Measurements from ENCODE around the gene SIRPB1.

- TF ChIP-seq CTCF (conservative IDR thresholded peaks at IDR 0.05; ENCODE audit: low read depth, low read length), result no peak
- no peak for TF ChIP-seq EZH2phosphoT487 (IDR thresholded peaks at IDR 0.05; ENCODE audit: borderline replicate concordance, low read length)
- no peak for TF ChIP-seq EZH2 (IDR thresholded peaks at IDR 0.05; ENCODE audit: low read length, unreplicated experiment)
These were observed 17.9 kb upstream of the SIRPB1 start for GRCh38 chr20:1637755-1638154.
